BLaER1 (cell line): ENCODE results near the gene ZFAND2A.
A peak's percentile ranks its signal among the peaks of the same experiment; 100 is the strongest.
"Not testable (repeated sequence)": the region's sequence is repeated elsewhere in the genome, so short reads cannot be mapped to it uniquely, and the experiment has no call there.

Source experiments
- H3K27ac ChIP-seq: shearing (Covaris generic); formaldehyde crosslinking; 2 replicates; pipeline ENCODE4 v1.8.1; 2022
- H3K27me3 ChIP-seq: shearing (Covaris generic); formaldehyde crosslinking; 2 replicates; pipeline ENCODE4 v1.8.1; 2022
- H3K36me3 ChIP-seq: shearing (Covaris generic); formaldehyde crosslinking; 2 replicates; pipeline ENCODE4 v1.8.1; 2022
- H3K4me1 ChIP-seq: shearing (Covaris generic); formaldehyde crosslinking; 2 replicates; pipeline ENCODE4 v1.8.1; 2022
- H3K4me2 ChIP-seq: shearing (Covaris generic); formaldehyde crosslinking; 2 replicates; pipeline ENCODE4 v1.8.1; 2022
- H3K4me3 ChIP-seq: shearing (Covaris generic); formaldehyde crosslinking; 2 replicates; pipeline ENCODE4 v1.8.1; 2022
- H3K9ac ChIP-seq: shearing (Covaris generic); formaldehyde crosslinking; 2 replicates; pipeline ENCODE4 v1.8.1; 2022
- H3K9me3 ChIP-seq: shearing (Covaris generic); formaldehyde crosslinking; 2 replicates; pipeline ENCODE4 v1.8.1; 2022
- H4K20me1 ChIP-seq: shearing (Covaris generic); formaldehyde crosslinking; 2 replicates; pipeline ENCODE4 v1.8.1; 2022
- Cebpa-rat ChIP-seq: shearing (Covaris generic); IDR thresholded peaks from 2 replicates; pipeline ENCODE4 v1.8.1; 2022

Gene ZFAND2A, protein sequence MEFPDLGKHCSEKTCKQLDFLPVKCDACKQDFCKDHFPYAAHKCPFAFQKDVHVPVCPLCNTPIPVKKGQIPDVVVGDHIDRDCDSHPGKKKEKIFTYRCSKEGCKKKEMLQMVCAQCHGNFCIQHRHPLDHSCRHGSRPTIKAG

DNA sequence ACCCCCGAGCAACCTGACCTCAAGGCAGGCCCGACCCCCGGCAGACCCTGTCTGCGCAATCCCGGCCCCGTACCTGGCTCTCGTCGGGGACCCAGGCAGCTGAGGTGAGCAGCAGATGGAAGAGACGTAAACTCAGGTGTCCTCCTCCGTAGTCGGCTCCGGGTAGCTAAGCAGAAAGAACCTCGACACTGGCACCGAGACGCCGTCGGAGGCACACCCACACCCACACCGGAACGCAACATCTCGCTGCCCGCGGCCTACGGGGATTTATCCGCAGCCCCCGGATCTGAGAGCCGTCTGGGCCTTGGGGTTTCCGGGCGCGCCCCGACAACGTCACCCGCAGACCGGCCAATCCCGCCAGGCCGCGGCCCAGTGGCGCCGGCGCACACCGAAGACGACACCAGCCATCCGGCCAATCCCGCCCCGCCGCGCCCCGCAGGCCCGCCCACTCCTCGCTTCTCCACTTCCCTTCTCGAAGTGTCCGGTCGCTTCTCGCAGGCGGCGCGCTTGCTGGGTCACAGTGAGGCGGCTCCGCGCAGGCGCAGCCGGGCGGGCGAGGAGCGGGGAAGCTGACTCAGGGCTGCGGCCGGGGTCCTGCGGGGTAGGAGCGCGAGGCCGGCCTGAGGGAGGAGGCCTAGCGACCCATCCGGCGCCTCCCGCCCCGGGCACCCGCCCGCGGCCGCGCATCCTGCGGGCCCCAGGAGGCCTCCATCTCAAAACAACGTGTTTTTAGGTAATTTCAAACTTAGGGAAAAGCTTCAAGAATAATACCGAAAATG lies at the start of gene ZFAND2A:
Gene ZFAND2A (minus strand): TSS at position 306 of the 779 bp plus-strand sequence. CDS start 1,984 bp downstream, outside the sequence.
- H3K36me3 ChIP-seq = peaks cover 44% of the 10 kb centered on the region
- H3K9me3 ChIP-seq = no peaks in the 10 kb centered on the region
- H3K27ac ChIP-seq = peak within 1 kb of the TSS; percentile 88

GRCh38 chr7:1209097-1209496 lies 49.1 kb upstream of the ZFAND2A start:
- no peaks in the 10 kb centered on the region for H3K36me3 ChIP-seq
- no peak overlapping the region for H3K4me3 ChIP-seq
- H3K9me3 ChIP-seq = no peaks in the 10 kb centered on the region
- no peak for TF ChIP-seq Cebpa-rat
- H3K4me2 ChIP-seq = no peak overlapping the region
- no peak overlapping the region for H3K9ac ChIP-seq
- no peaks in the 10 kb centered on the region for H4K20me1 ChIP-seq
- no peak overlapping the region for H3K27ac ChIP-seq
- peaks cover 49% of the 10 kb centered on the region for H3K27me3 ChIP-seq
- peaks cover 20% of the 10 kb centered on the region for H3K4me1 ChIP-seq

More for the DNA sequence above, at the start of gene ZFAND2A:
- TF ChIP-seq Cebpa-rat = no peak
- Histone ChIP-seq H3K4me3 (peak within 1 kb of the TSS; percentile 89), H3K9ac (peak within 1 kb of the TSS; percentile 88), H3K27me3 (no peaks in the 10 kb centered on the region), H4K20me1 (peaks cover 15% of the 10 kb centered on the region; the same call in 1 of the 2 replicates), H3K4me2 (peak within 1 kb of the TSS; percentile 99), H3K4me1 (peaks cover 23% of the 10 kb centered on the region)

DNA sequence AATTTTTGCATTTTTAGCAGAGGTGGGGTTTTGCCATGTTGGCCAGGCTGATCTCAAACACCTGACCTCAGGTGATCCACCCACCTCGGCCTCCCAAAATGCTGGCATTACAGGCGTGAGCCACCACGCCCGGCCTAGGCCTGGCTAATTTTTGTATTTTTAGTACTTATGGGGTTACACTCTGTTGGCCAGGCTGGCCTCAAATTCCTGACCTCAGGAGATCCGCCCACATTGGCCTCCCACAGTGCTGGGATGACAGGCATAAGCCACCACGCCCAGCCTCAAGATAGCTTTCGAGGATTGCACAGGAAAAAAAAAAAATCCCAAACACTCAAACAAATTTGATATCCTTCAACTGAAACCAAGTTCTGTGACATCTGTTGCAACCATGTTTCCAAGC lies 45.7 kb upstream of the ZFAND2A start:
- H3K9me3 ChIP-seq, H4K20me1 ChIP-seq, H3K4me2 ChIP-seq, H3K36me3 ChIP-seq, H3K9ac ChIP-seq, H3K4me3 ChIP-seq, H3K27ac ChIP-seq: not testable (repeated sequence)
- peaks cover 23% of the 10 kb centered on the region for H3K27me3 ChIP-seq
- peaks cover 13% of the 10 kb centered on the region for H3K4me1 ChIP-seq

GRCh38 chr7:1204460-1205140 lies 44.6 kb upstream of the ZFAND2A start:
- no peaks in the 10 kb centered on the region for H4K20me1 ChIP-seq
- H3K27me3 ChIP-seq = peaks cover 15% of the 10 kb centered on the region
- no peak overlapping the region for H3K4me2 ChIP-seq
- H3K9me3 ChIP-seq = no peaks in the 10 kb centered on the region
- H3K27ac ChIP-seq = no peak overlapping the region
- no peaks in the 10 kb centered on the region for H3K36me3 ChIP-seq
- no peak for TF ChIP-seq Cebpa-rat
- no peak overlapping the region for H3K4me3 ChIP-seq
- H3K9ac ChIP-seq = no peak overlapping the region
- H3K4me1 ChIP-seq = peaks cover 2% of the 10 kb centered on the region; the same call in 1 of the 2 replicates

DNA sequence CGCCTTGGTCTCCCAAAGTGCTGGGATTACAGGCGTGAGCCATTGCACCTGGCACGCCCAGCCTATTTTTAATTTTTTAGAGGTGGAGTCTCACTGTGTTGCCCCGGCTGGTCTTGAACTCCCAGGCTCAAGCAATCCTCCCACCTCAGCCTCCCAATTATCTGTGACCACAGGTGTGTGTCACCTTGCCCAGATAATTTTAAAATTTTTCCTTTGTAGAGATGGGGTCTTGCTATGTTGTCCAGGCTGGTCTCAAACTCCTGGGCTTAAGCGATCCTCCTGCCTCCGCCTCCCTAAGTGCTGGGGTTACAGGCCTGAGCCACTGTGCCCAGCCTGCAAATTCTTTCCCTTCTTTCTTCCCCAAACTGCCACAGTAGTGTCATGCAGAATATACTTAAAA lies 42.9 kb upstream of the ZFAND2A start:
- not testable (repeated sequence) for H3K9me3 ChIP-seq, H3K27me3 ChIP-seq, H4K20me1 ChIP-seq, H3K4me3 ChIP-seq, H3K4me2 ChIP-seq, H3K36me3 ChIP-seq, H3K9ac ChIP-seq, H3K4me1 ChIP-seq, H3K27ac ChIP-seq

DNA sequence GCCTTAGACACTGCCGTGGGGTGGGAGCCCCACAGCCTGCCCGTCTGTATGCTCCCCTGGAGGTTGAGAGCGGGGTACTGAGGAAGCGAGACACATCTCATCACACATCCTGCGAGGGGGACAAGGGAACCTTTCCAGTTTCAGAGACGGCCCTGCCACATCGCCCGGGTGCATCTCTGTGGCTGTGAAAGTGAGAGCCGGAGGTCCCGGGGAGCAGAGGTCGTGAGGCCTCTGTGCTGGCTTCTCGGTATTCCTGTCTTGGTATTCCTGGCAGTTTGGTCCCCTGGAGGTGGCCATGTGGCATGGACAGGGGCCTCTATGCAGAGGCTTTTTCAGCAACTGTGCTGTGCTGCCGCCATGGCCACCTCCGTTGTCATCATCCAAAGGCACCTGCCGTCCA lies 41.9 kb upstream of the ZFAND2A start:
- Histone ChIP-seq H3K4me2 (no peak overlapping the region), H3K4me1 (no peaks in the 10 kb centered on the region), H3K9ac (no peak overlapping the region), H3K4me3 (no peak overlapping the region), H3K36me3 (no peaks in the 10 kb centered on the region), H4K20me1 (no peaks in the 10 kb centered on the region), H3K9me3 (no peaks in the 10 kb centered on the region), H3K27ac (no peak overlapping the region), H3K27me3 (peaks cover 8% of the 10 kb centered on the region)
- TF ChIP-seq Cebpa-rat = no peak

GRCh38 chr7:1200045-1200444 lies 40.0 kb upstream of the ZFAND2A start:
- TF ChIP-seq Cebpa-rat = no peak
- H3K36me3 ChIP-seq = no peaks in the 10 kb centered on the region
- no peak overlapping the region for H3K4me3 ChIP-seq
- no peaks in the 10 kb centered on the region for H3K9me3 ChIP-seq
- no peaks in the 10 kb centered on the region for H4K20me1 ChIP-seq
- H3K9ac ChIP-seq = no peak overlapping the region
- no peak overlapping the region for H3K4me2 ChIP-seq
- peaks cover 8% of the 10 kb centered on the region for H3K27me3 ChIP-seq
- no peaks in the 10 kb centered on the region for H3K4me1 ChIP-seq
- H3K27ac ChIP-seq = no peak overlapping the region

DNA sequence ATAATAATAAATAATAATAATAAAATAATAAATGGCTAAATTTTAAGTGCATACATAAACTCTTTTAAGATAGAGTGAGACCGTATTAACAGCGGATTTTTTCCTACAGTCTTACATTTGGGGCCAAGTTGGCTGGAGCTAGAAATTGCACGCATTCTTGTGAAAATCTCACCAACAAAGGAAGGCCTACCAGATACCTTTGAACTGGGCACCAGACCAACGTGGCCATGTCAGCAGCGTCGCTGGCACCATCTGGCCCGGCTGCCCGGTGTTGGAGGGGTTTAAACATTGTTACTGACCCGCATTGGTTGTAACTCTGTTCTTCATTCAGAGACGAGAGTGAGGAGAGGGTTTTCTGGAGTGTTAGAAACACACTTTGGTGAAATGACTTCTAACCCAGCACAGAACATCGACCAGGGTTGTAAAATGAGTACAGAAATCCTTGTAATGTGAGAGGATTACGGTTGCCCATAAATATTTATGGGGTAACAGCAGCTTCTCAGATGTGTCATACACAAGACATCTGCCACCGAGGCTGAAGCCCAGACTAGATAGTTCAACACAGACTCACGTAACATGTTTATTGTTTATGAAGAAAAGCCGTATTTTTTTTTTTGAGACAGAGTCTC lies 38.1 kb upstream of the ZFAND2A start:
- no peaks in the 10 kb centered on the region for H4K20me1 ChIP-seq
- H3K4me2 ChIP-seq = no peak overlapping the region
- H3K27me3 ChIP-seq = no peaks in the 10 kb centered on the region
- no peaks in the 10 kb centered on the region for H3K9me3 ChIP-seq
- no peaks in the 10 kb centered on the region for H3K36me3 ChIP-seq
- H3K4me3 ChIP-seq = no peak overlapping the region
- H3K4me1 ChIP-seq = peaks cover 15% of the 10 kb centered on the region
- TF ChIP-seq Cebpa-rat = no peak
- H3K9ac ChIP-seq = no peak overlapping the region
- no peak overlapping the region for H3K27ac ChIP-seq

GRCh38 chr7:1196950-1197349 lies 37.0 kb upstream of the ZFAND2A start:
- Histone ChIP-seq H3K4me1 (peaks cover 27% of the 10 kb centered on the region), H3K27ac (no peak overlapping the region), H3K4me3 (no peak overlapping the region), H3K4me2 (no peak overlapping the region), H3K36me3 (no peaks in the 10 kb centered on the region), H3K9me3 (no peaks in the 10 kb centered on the region), H4K20me1 (no peaks in the 10 kb centered on the region), H3K27me3 (no peaks in the 10 kb centered on the region), H3K9ac (no peak overlapping the region)
- no peak for TF ChIP-seq Cebpa-rat

DNA sequence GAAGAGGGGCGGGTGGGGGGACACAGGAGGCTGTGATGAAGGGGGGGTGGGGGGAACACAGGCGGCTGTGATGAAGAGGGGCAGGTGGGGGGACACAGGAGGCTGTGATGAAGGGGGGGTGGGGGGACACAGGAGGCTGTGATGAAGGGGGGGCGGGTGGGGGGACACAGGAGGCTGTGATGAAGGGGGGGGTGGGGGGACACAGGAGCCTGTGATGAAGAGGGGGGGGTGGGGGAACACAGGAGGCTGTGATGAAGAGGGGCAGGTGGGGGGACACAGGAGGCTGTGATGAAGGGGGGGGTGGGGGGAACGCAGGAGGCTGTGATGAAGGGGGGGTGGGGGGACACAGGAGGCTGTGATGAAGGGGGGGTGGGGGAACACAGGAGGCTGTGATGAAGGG lies 36.4 kb upstream of the ZFAND2A start:
- not testable (repeated sequence) for H3K27ac ChIP-seq, H4K20me1 ChIP-seq, H3K36me3 ChIP-seq, H3K9ac ChIP-seq, H3K9me3 ChIP-seq, H3K4me2 ChIP-seq, H3K27me3 ChIP-seq, H3K4me3 ChIP-seq
- peaks cover 32% of the 10 kb centered on the region for H3K4me1 ChIP-seq
